GM13976 (cell line): Measurements from ENCODE around the gene OR2A25.

Source experiments
- DNase-seq: peaks from one replicate; pipeline ENCODE4 v3.0.0; 2012; ENCODE audit warnings: low spot score
- in situ Hi-C: fragments of 300-500 bp; cut with MboI; formaldehyde crosslinking; loops from one replicate; pipeline ENCODE4 v1.12.0; 2022; ENCODE audit warnings: low sequenced_read_pairs, mixed read lengths, inconsistent platforms; ENCODE audit not compliant: unreplicated experiment
- TF ChIP-seq, protein P1 (sequence below): IDR thresholded peaks from 2 replicates; pipeline ENCODE4 v1.5.1; 2012; ENCODE audit warnings: borderline replicate concordance, mild to moderate bottlenecking; ENCODE audit not compliant: insufficient read depth; ENCODE audit errors: extremely low read depth, missing control alignments, control extremely low read depth

The OR2A25 gene

DNA sequence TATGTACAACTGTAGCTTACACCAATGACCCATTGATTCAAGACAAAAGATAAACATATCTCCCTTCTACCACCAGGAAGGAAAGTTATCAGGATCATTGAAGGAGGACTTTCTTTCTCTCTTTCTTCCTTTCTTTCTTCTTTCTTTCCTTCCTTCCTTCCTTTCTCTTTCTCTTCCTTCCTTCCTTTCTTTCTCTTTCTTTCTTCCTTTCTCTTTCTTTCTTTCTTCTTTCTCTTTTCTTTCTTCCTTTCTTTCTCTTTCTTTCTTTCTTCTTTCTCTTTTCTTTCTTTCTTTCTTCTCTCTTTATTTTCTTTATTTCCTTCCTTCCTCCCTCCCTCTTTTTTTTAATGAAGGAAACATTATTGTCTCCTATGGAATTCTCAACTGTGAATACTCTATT, 29.2 kb downstream of the OR2A25 start:
- in situ Hi-C loops = no loop called here
- TF ChIP-seq, protein P1, sequence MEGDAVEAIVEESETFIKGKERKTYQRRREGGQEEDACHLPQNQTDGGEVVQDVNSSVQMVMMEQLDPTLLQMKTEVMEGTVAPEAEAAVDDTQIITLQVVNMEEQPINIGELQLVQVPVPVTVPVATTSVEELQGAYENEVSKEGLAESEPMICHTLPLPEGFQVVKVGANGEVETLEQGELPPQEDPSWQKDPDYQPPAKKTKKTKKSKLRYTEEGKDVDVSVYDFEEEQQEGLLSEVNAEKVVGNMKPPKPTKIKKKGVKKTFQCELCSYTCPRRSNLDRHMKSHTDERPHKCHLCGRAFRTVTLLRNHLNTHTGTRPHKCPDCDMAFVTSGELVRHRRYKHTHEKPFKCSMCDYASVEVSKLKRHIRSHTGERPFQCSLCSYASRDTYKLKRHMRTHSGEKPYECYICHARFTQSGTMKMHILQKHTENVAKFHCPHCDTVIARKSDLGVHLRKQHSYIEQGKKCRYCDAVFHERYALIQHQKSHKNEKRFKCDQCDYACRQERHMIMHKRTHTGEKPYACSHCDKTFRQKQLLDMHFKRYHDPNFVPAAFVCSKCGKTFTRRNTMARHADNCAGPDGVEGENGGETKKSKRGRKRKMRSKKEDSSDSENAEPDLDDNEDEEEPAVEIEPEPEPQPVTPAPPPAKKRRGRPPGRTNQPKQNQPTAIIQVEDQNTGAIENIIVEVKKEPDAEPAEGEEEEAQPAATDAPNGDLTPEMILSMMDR = no peak
- no peak for DNase-seq

DNA sequence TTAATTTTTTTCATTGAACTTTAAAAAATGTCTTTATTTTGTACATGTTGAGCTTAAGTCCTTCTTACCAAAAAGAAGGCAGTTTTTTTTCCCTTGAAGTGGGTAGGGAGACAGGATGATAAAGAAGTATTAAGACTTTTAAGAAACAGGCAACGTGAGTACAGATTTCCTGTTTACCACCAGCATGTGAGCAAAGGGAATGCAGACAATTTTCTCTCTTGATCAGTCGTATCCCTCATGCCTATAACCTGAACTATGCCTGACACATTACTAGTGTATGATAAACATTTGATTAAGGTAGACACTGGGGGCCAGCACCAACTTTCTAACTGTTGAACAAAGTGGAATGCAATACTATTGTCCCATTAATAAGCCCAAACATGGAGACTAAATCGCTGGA, 31.0 kb downstream of the OR2A25 start:
- TF ChIP-seq, protein P1 = no peak
- DNase-seq = no peak
- in situ Hi-C loops = no loop called here

DNA sequence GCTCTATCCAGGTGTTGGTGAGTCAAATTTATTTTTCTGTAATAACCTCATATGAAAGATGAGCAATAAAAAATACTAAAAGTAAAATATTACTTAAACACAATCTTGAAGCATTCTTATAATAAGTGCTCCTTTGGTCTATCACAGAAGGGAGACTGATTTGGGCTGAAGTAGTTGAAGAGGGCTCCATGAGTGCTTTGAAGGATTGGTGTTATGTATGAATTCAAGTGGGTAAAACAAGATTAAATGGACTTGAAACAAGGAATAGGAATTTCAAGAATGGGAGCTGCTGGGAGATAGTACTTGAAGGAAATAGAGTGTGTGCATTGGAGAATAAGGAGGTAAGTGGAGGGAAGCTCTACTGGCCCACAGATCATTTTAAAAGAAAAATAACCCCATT, 32.4 kb downstream of the OR2A25 start:
- DNase-seq = no peak
- in situ Hi-C loops = no loop called here
- TF ChIP-seq, protein P1 = no peak

DNA sequence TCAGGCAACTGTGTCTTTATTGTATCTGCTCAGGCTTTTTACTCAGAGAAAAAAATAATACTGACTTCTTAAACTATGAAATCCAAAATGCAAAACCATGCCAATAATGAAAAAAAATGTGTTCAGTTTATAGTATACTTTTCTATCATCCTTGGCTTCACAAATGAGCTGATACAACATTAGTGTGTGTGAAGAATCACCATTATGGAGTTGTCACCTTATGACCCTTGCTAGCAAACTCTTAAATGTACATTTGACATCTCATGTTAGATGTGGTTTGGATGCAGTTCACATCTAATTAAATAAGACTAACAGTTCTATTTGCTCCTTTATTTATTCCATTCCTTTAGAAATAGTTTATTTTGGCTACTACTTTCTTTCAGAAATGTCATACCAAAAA, 35.6 kb downstream of the OR2A25 start:
- DNase-seq = no peak
- in situ Hi-C loops = no loop called here
- TF ChIP-seq, protein P1 = no peak

DNA sequence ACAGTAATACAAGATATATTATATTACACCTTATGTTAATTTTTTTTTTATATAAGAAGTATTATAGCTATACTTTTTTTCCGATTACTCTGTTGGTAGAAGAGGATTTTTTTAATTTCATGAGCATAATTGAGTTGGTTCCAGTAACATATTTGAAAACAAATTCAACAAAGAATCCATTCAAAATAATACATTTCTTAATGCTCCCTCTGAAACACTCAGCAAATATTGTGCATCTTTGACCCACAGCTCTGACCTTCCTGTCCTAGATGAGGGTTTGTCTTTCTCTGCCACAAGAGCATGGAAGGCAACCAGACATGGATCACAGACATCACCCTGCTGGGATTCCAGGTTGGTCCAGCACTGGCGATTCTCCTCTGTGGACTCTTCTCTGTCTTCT, 39.7 kb downstream of the OR2A25 start, which contains the start of gene OR2A2:
OR2A2 (plus strand) TSS at position 301 of the 400 bp plus-strand sequence; CDS start at position 301, 0 bp downstream.
- in situ Hi-C loops = no loop called here
- no peak for DNase-seq
- TF ChIP-seq, protein P1 = no peak

DNA sequence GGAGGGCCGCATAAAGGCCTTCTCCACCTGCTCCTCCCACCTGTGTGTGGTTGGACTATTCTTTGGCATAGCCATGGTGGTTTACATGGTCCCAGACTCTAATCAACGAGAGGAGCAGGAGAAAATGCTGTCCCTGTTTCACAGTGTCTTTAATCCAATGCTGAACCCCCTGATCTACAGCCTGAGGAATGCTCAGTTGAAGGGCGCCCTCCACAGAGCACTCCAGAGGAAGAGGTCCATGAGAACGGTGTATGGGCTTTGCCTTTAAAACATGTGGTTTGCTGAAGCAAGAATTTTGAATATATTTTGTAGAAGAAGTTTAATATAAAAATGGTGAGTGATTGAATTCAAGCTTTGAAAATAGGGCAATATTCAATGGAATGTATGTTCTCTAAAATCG, 40.7 kb downstream of the OR2A25 start:
- in situ Hi-C loops = no loop called here
- no peak for DNase-seq
- TF ChIP-seq, protein P1 = no peak

DNA sequence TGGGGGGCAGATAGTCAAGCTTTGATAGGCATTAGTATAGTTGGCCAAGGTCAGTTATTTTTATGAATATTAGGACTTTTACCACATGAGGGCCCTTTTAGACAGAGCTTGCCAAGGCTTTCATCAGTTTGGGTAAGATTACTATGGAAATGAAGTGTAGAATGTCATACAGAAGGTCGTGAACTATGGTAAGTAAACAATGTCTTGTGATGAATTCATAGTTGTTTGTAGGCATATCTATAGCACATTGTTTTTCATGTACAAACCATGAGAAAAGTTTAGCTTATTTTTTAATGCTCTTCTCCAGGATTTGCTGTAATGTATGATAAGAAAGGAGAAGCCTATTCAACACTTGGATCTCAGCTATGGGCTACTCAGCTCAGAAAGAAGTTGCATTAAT, 44.0 kb downstream of the OR2A25 start:
- TF ChIP-seq, protein P1 = no peak
- in situ Hi-C loops = no loop called here
- DNase-seq = no peak
